ENCODE data around the gene INSM2. TPM values are rescaled to one million over a fixed set of nuclear protein-coding genes. Genes with fewer than 3 reads are reported as not detected.

Gene INSM2
- total and polyA plus RNA-seq, 2 of the 13 experiments (the other 11 are each of a cell fraction or from before 2014, with no cell fraction given), result not detected

GRCh38 chr14:35533357-35534207 lies at the start of gene INSM2 (continued):
- TF ChIP-seq ARNT (IDR thresholded peaks at IDR 0.05) (no peak), RXRA (CRISPR knock-in tag; IDR thresholded peaks at IDR 0.05) (no peak; the same call in none of the 2 replicates), ATF7-NPFF (CRISPR knock-in tag; IDR thresholded peaks at IDR 0.05; ENCODE audit: low read depth) (peak; percentile 25; the same call in 1 of the 2 replicates), SNAPC4 (CRISPR knock-in tag; IDR thresholded peaks at IDR 0.05) (0 out of 2 replicates have a peak, but pooled peaks have one; percentile 71), BRCA1 (CRISPR knock-in tag; IDR thresholded peaks at IDR 0.05) (no peak), STAG1 (CRISPR knock-in tag; IDR thresholded peaks at IDR 0.05) (peak; percentile 46), ZNF484 (CRISPR knock-in tag; IDR thresholded peaks at IDR 0.05; ENCODE audit: borderline replicate concordance, low read depth) (no peak), ZNF432 (CRISPR knock-in tag; IDR thresholded peaks at IDR 0.05; ENCODE audit: borderline replicate concordance) (no peak), SMC3 (IDR thresholded peaks at IDR 0.05; ENCODE audit: low read length) (no peak), ONECUT2 (CRISPR knock-in tag; IDR thresholded peaks at IDR 0.05) (peak; percentile 98), ZNF18 (CRISPR knock-in tag; IDR thresholded peaks at IDR 0.05; ENCODE audit: insufficient replicate concordance) (no peak), ZBTB1 (CRISPR knock-in tag; IDR thresholded peaks at IDR 0.05; ENCODE audit: borderline replicate concordance) (peak; percentile 17; the same call in 1 of the 2 replicates), ZNF468 (CRISPR knock-in tag; IDR thresholded peaks at IDR 0.05) (no peak), TCF7 (IDR thresholded peaks at IDR 0.05; ENCODE audit: low read depth) (no peak), ZBTB7B (CRISPR knock-in tag; IDR thresholded peaks at IDR 0.05) (peak; percentile 45; the same call in 1 of the 2 replicates), ZNF496 (CRISPR knock-in tag; IDR thresholded peaks at IDR 0.05; ENCODE audit: insufficient replicate concordance) (no peak), SOX5 (CRISPR knock-in tag; IDR thresholded peaks at IDR 0.05; ENCODE audit: borderline replicate concordance) (0 out of 2 replicates have a peak, but pooled peaks have one; percentile 6), ZNF724P (CRISPR knock-in tag; IDR thresholded peaks at IDR 0.05; ENCODE audit: borderline replicate concordance) (no peak; the same call in 1 of the 2 replicates), ZSCAN22 (CRISPR knock-in tag; IDR thresholded peaks at IDR 0.05) (peak; percentile 86), ZNF280B (CRISPR knock-in tag; IDR thresholded peaks at IDR 0.05; ENCODE audit: borderline replicate concordance) (peak; percentile 57; the same call in 1 of the 2 replicates)

All from HepG2 (cell line).